GDM1 (cell line): ENCODE data around the gene TRIP6.

Experiments
- DNase-seq: peaks from one replicate; lab custom pipeline; 2025; lab: John Stamatoyannopoulos, UW

Gene TRIP6, protein sequence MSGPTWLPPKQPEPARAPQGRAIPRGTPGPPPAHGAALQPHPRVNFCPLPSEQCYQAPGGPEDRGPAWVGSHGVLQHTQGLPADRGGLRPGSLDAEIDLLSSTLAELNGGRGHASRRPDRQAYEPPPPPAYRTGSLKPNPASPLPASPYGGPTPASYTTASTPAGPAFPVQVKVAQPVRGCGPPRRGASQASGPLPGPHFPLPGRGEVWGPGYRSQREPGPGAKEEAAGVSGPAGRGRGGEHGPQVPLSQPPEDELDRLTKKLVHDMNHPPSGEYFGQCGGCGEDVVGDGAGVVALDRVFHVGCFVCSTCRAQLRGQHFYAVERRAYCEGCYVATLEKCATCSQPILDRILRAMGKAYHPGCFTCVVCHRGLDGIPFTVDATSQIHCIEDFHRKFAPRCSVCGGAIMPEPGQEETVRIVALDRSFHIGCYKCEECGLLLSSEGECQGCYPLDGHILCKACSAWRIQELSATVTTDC

DNA sequence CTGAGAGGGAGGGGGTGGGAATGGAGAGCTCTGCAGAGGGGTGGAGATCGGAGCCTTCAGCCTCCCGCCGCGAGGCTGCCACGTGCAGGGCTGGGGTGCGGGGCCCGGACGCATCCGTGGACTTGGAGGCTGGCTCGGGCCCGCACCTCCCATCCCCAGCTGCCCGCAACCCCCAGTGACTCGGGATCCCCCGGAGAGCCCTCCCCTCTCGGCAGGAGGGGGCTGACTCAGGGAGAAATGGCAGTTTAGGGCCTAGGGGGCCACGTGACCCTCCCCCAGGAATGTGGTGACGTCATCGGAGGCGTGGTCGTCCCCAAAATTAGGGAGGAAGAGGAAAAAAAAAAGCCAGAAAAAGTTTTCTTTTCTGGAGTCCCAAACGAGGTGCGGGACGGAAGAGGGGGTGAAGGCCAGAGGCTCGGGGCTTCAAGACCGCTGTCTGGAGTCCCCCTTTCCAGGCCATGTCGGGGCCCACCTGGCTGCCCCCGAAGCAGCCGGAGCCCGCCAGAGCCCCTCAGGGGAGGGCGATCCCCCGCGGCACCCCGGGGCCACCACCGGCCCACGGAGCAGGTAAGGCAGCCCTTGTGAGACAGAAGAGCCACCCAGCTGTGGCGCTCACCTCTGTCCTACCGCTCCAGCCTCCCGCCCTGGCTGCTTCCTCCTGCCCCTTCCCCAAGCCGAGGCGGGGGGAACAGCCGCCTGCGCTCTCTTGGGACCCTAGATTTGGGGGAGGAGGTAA is at the start of gene TRIP6:
TSS of gene TRIP6 (plus strand) at position 348 of the 736 bp plus-strand sequence. CDS start at position 459, 111 bp downstream.
- peak; percentile 48 for DNase-seq

DNA sequence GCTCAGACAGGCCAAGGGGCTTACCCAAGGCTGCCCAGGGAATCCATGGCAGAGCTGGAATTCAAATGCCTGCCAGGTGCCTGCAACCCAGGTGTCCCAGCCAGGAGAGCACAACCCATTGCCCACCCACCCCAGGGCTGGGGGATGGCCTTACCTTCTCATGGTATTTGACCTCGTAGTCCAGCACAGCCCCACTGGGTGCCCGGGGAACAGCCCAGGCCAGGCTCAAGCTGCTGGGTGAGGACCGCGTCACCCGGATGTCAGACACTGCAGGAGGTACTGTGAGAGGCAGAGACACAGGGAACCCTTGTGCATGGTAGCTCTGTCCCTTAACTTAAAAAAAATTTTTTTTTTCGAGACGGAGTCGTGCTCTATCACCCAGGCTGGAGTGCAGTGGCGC is 48.8 kb upstream of the TRIP6 start:
- no peak for DNase-seq

DNA sequence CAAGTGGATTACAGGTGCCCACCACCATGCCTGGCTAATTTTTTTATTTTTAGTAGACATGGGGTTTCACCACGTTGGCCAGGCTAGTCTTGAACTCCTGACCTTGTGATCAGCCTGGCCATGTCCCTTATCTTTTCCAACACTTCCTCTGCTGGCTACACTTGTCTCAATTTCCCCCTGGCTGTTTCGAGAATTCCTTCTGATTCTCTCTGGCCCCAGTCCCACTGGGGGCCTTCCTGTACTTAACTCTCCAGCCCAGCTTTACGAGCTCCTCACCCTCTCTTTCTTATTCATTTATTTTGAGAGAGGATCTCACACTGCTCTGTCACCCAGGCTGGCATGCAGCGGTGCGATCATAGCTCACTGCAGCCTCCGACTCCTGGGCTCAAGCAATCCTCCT is 48.4 kb upstream of the TRIP6 start:
- no peak for DNase-seq

DNA sequence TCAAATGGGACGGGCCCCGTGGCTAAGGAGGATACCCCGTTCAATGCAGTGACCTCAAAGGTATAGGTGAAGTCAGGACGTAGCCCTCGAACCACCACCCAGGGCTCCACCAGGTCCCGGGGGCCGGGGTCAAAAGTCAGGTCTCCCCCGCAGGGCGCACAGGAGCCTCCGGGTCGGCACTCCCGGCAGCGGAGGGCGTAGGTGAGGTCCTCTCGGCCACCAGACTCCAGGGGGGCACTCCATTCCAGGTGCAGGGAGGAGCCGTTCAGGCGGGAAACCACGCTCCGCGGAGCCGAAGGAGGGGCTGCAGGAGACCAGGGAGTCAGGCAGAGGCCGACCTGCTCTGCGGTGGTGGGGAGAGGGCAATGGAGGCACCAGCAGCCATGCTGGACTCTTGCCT is 47.6 kb upstream of the TRIP6 start:
- no peak for DNase-seq

DNA sequence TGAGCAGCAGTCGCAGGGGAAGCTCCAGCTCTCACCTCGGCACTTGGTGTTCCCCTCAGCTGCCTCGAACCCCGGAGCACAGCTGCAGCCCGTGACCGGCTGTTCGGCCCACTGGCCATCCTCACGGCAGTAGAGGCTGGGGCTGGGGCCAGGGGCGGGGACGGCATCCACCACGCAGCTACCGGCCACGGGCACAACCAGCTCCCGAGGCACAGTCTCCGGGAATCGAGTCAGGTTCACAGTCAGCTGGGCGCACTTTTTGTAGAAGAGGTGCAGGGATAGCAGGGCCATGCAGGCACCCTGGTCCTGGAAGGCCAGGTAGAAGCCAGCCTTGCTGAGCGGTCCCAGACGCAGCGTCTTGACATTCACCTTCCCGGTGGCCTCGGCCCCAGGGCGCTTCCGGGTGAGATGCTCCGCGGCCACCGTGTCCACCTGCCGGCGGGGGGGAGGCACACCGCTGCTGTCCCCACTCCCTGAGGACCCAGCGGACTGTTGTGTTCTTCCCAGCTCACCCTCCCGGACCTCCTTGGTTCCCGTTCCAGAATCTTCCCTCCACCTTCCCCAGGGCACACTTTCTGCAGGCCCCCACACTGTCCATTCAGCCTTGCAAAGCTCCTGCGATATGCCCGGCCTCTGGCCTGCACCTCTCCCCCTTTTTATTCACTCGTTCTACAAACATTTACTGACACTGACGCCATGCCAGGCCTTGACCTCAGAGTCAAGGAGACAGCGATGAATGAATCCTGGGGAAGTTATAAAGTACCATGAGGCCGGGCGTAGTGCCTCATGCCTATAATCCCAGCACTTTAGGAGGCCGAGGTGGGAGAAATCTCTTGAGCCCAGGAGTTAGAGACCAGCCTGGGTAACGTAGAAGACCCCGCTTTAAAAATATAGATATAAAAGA is 44.7 kb upstream of the TRIP6 start:
- no peak for DNase-seq

DNA sequence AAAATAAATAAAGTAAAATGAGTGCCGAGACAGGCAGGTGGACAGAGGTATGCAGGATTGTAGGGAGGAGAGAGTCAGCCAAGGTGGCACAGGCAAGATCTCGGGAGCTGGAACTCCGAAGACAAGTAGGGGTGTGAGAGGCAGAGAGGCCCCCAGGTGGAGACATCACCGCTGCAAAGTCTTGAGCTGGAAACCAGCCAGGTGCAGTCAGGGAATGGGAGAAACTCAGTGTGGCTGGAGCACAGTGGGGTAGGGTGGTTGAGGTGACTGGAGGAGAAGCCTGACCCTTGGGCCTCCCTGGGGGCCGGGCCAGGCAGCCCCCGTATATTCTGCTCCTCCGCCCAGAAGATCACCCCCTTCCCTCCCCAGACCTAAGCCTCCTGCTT is 44.1 kb upstream of the TRIP6 start:
- no peak for DNase-seq

DNA sequence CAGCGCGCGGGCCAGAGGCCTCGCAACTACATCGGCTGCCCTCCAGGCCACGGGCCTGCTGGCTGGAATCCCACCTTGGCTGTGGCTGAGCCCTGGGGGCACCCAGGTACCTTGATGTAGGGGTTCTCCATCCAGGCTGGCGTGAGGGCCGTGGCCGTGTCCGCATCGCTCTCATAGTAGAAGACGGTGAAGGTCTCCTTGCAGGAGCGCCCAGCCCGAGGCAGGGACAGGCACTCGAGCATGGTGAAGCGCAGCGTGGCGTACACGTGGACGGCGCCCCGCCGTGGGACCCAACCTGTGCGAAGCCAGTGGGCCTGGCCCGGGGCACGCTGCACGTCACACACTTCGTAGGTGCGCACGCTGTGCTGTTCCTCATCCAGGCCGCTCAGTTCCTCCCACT is 43.7 kb upstream of the TRIP6 start:
- no peak for DNase-seq

DNA sequence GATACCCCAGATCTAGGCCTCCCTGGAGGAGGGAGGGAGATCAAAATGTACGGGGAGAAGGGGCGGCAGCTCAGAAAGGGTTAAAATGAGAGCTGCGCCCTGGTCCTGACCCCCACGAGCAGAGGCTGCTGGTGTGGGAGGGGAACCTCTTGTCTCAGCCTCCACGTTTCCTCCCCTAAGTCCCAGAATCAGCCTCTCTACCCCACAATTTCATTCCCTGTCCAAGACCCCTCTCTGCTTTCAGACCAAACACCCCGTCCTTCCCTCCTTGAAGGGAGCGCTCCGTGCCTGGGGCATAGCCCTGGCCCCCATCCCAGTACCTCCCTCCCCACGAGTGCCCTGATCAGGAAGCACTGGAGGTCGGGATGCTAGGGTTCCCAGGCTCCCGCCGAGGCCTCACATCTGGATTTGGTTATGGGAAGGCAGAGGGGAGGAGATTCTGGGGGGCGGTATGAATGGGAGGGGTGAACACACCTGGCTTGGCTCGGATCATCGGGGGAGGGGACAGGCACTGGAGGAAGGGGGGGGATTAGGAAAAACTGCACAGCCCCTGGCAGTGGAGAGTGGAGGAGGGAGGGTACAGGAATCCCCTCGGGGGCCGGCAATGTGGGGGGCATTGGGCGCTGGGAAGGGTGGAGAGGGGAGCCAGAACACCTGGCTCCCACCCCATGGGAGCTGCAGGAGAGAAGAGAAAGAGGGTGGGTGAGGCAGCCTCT is 42.5 kb upstream of the TRIP6 start:
- DNase-seq = no peak

DNA sequence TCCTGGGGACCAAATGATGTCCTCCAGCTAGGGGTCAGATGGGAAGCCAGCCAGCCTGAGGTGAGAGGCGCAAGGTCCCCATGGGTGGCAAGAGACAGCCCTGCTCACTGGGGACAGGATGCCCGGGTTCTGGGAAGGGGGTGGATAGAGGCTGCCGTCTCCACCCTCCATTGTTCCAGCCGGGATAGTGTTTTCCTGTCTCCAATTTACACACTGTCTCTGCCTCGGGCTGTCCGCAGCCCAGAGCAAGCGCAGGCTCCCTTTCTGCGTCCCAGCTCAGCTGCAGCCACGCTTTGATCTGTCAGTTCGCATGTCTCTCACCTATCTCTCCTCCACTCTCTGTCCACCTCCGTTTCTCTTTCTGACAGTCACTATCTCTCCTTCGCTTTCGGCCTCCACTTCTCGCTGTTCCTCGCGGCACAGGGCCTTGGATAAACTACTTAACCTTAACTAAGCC is 41.9 kb upstream of the TRIP6 start:
- DNase-seq = no peak

DNA sequence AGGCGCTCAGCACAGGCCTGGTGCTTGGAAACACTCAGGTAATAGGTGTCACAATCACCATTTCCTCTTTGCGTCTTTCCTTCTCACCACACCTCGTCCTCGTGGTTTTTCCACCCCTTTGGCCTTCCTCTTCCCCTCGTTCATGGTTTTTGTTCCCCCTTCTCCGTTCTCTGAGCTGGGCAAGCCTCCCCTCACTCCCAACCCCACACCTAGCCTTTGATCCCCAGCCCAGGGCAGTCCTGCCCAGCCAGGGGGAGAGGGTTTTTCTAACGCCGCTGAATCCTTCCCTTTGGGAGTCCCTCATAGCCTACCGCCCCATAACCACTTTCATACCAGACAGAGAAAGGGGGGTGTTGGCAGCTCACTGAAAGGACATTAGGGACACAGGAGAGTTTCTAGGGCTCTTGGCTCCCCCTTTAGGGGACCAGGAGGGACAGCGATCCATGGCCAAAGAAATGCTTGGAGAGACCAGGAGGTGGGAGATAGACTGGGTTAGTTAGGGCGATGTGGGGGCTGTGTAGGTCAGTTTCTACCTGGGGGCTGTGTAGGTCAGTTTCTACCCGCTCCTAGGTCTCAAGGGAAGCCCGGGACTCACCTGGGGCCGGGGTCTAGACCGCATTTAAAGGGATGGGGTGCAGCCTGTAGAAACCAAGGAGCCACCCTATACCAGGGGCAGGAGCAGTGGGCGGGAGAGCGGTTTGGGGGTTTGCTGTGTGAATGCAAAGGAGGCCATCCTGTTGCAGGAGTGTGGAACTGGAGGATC is 41.3 kb upstream of the TRIP6 start:
- no peak for DNase-seq

DNA sequence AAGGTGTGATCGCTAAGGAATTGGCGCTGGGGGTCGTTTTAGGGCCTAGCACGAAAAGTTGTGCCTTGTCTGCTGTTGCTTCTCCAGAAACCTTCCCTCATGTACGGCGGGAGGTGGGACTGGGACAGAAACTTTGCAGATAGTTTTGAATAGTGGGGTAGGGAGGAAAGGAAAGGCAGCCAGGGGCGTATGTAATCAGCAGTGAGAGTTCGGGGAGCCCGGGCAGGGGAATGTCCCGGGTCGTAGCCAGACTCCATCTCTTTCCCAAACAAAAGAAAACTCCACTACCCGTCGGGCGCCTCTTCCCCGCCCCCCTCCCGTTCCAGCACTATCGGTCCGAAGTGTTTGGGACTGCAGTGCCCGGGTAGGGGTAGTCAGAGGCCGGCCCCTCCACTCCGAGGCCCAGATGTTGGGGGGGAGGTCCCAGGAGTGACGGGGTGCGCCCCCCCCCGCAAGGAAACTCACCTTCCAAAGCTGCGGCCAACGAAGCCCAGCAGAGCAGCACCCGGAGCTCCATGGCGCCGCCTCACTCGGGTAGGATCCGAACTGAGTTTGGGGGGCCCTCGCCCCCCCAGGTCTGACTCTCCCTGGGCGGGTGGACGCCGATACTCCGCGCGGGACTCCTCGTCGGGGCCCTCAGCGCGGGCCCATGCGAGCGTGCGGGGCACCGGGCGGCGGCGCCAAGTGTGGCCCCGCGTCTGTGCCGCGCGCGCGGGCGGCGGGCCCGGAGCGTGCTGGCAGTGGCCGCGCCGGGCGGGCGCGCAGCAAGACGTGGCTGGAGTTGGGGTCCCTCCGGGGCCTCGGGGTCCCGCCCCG is 40.5 kb upstream of the TRIP6 start:
- DNase-seq = no peak

DNA sequence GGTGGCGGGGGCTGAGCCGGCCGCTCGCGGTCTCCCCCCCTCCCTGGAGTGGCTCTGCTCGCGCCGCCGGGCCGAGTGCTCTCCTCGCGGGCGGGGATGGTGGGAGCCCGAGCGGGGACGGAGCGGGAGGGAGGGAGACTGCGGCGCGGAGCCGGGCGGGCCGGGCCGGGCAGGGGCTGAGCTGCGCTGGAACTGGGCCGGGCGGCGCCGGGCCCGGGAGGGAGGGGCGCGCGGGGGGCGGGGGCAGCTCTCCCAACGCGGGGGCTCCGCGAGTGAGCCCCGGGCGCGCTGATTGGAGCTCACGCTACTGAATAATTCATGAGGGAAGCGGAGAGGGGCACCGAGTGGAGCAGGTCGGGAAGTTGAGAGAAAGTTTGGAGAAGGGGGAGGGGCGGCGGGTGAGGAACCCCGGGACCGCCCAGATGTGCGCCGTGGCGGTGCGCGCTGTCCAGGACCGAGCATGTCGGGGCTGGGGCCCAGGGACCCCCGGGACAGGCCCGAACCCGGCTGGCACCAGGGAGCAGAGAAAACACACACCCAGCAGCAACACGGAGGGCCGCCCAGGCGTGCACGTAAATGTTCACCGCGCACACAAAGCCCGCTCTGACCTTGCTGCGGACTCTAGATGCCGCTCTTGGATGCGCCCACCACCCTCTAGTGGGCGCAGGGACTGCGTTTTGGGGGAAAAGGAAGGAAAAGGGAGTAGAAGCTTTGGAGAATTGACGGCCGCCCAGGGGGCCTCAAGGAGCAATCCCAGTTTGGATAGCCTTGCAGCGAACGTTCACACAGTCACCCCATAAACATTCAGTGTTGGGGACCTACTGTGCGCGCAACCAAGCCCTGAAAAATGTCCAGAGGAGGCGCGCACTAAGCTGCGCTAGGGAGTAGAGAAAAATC is 39.6 kb upstream of the TRIP6 start, which contains the start of gene EPHB4:
TSS of gene EPHB4 (minus strand) at position 194 of the 897 bp plus-strand sequence. CDS start 493 bp downstream, outside the sequence.
- peak; percentile 73 for DNase-seq

DNA sequence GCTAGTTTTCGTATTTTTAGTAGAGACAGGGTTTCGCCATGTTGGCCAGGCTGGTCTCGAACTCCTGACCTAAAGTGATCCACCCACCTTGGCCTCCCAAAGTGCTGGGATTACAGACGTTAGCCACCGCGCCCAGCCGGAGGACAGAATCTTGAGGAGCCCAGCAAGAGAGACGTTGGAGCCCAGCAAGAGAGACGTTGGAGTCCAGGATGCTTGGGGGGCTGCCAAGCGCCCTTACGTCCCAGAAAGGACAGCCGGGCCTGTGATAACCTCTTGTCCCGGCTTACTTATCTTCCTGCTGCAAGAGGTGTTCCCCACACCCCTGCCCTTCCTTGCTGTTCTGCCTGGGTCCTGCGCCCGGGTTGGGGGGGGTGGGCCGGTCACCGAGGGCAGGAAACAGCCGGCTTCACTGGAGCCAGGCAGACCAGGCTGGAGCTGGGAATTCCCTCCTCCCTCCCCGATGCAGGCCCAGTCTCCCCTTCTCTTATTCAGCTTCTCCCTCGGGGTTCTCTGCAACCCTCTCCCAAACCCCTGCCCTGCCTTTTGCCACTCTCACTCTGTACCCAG is 38.0 kb upstream of the TRIP6 start:
- DNase-seq = no peak

DNA sequence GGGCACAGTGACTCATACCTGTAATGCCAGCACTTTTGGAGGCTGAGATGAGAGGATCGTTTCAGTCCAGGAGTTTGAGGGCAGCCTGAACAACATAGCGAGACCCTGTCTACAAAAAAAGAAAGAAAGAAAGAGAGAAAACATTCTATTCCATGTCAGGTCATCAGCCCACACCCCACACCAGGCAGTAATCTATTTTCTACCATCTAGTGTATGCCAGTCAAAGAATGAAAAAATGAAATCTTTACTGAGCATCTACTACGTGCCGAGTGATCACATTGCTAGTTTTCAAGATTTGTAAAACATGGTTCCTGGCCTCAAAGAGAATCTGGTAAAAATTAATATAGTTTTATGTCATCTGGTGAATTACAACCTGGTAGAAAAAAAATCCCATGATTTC is 36.8 kb upstream of the TRIP6 start:
- DNase-seq = no peak

DNA sequence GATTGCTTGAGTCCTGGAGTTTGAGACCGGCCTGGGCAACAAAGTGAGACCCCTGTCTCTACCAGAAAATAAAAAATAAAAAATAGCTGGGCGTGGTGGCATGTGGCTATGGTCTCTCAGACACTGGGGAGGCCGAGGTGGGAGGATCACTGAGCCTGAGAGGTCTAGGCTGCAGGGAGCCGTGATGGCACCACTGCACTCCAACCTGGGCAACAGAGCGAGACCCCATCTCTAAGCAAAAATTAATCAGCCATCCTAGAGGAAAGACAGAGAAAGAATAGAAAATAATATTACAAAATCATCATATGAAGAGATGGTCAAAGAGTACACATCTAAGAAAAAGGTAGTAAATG is 34.9 kb upstream of the TRIP6 start:
- DNase-seq = no peak

DNA sequence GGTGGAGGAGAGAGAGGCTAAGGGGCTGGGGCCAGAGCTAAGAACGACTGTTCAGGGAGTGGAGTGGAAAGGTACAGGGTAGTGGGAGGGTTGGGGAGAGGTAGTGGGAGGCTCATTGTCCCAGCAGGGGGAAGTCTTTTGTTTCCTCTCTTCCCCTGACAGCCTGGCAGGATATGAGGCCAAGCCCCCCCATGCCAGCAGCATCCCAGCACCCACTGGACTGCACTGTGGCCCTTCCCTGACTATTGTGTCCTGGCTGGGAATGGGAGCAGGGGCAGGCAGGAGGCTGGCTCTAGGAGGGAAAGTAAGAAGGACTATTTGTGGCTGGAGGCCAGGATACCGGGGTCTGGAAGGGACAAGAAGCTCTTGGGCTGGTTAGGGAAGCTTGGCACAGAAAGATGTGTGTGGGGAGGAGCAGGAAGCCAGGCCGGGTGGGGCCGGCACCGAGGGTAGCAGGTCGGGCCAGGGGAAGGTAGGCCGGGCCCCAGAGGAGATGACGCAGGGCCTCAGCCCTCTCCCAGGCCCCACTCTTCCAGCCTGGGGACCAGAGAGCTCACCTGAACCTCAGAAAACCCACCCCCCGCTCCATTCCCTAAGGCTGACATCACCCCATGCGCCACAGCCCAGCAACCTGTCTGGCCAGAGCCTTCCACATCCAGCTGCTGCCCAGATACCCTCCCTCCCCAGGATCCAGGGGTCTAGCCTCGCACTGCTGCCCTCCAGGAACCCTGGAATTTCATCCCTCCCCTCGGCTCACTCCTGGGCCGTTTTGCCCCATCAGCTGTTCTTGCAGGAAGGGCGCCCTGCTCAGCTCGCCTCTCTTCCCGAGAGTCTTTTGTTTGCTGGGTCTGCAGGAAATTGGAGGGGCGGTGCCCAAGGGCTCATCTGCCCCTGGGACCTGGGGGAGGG is 31.0 kb upstream of the TRIP6 start:
- DNase-seq = no peak

DNA sequence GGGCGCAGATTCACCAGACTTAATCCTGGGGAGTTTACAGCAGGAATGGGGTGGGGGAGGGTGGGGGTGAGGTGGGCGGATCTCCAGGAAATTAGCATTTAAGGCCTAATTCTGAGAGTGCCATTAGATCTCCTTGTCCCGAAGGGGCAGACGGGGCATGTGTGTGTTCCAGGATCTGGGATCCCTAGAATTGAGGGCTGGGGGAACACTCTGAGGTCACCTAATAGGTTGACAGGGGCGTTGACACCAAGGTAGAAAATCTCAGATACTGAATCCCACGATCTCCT is 30.4 kb upstream of the TRIP6 start:
- DNase-seq = no peak
